Lung (tissue), 12 donors: ENCODE results near the gene SLC36A4. TPM values are rescaled to one million over a fixed set of nuclear protein-coding genes. Genes with fewer than 3 reads are reported as not detected.

Experiments
- ATAC-seq: fragments of 200-7000 bp; cut with Tn5 transposase; one replicate; pipeline ENCODE4 v1.9.1; 2020; ENCODE audit warnings: moderate number of reproducible peaks; ENCODE audit not compliant: insufficient read depth, low FRiP score
- DNase-seq, 3 donors: peaks; one replicate each; pipeline ENCODE4 v3.0.0-alpha.2; 2013 to 2017
- H3K27ac ChIP-seq, 2 donors: one replicate each; pipeline ENCODE4 v1.5.1; 2013; ENCODE audit warnings: mild to moderate bottlenecking in 2 of 2, moderate library complexity in 2 of 2, control low read depth in 1 of 2, inconsistent platforms in 1 of 2, low read depth in 1 of 2, low read length in 1 of 2
- H3K27me3 ChIP-seq, 3 donors: one replicate each; pipeline ENCODE4 v1.5.1; 2013; ENCODE audit warnings: low read length in 2 of 3; ENCODE audit not compliant: control insufficient read depth in 3 of 3, insufficient read depth in 3 of 3
- H3K36me3 ChIP-seq, 4 donors: one replicate each; pipeline ENCODE4 v1.5.1; 2013; ENCODE audit warnings: low read length in 4 of 4, mild to moderate bottlenecking in 1 of 4, moderate library complexity in 1 of 4; ENCODE audit not compliant: control insufficient read depth in 4 of 4, insufficient read depth in 4 of 4
- H3K4me1 ChIP-seq, 5 donors: one replicate each; pipeline ENCODE4 v1.5.1; 2013; ENCODE audit warnings: low read length in 5 of 5, mild to moderate bottlenecking in 2 of 5, moderate library complexity in 1 of 5; ENCODE audit not compliant: control insufficient read depth in 5 of 5, insufficient read depth in 5 of 5
- H3K4me3 ChIP-seq: one replicate; pipeline ENCODE4 v1.5.1; 2013; ENCODE audit warnings: mild to moderate bottlenecking, control low read depth, moderate library complexity
- H3K9ac ChIP-seq, 2 donors: one replicate each; pipeline ENCODE4 v1.5.1; 2013; ENCODE audit warnings: low read length in 2 of 2, control low read depth in 1 of 2; ENCODE audit not compliant: insufficient read depth in 1 of 2
- H3K9me3 ChIP-seq, 4 donors: one replicate each; pipeline ENCODE4 v1.5.1; 2013; ENCODE audit warnings: low read length in 3 of 4, mild to moderate bottlenecking in 1 of 4, moderate library complexity in 1 of 4; ENCODE audit not compliant: control insufficient read depth in 4 of 4, insufficient read depth in 3 of 4
- WGBS, 2 donors: extraction: QIAGEN DNeasy Blood & Tissue Kit; methylation state at CpG; one replicate each; pipeline ENCODE4 v1.1.7; 2013; 5-methylcytosine and 5-hydroxymethylcytosine counted together
- polyA plus RNA-seq, 2 donors: library from polyadenylated mRNA; stranded (reverse); fragments of 200-250 nt; gene quantifications; one replicate each; pipeline ENCODE4 v1.2.1, GENCODE V29; 2013
- total RNA-seq, 2 donors: library from RNA; depleted of rRNA in 1 of 2; stranded (reverse); fragments of >200 nt in 1 of 2; gene quantifications; one replicate each; pipeline ENCODE4 v1.2.1, GENCODE V29; 2014 to 2021
- TF ChIP-seq, protein P1 (sequence below): IDR thresholded peaks from 2 replicates; pipeline ENCODE4 v1.5.1; 2012; ENCODE audit warnings: mild to moderate bottlenecking; ENCODE audit errors: control extremely low read depth, extremely low read depth
- donor health status: control.
- donor health status: control.
- donor health status: Bipolar disorder and iron deficiency.
- donor health status: healthy.
- donor health status: DM: yes; HTN: yes; CAD: no.

The SLC36A4 gene
- total and polyA plus RNA-seq, 4 donors, result 4.7 to 22.1 (median 17.0) TPM

GRCh38 chr11:93238956-93239355 lies 41.2 kb upstream of the SLC36A4 start:
- ATAC-seq, result no peak

DNA sequence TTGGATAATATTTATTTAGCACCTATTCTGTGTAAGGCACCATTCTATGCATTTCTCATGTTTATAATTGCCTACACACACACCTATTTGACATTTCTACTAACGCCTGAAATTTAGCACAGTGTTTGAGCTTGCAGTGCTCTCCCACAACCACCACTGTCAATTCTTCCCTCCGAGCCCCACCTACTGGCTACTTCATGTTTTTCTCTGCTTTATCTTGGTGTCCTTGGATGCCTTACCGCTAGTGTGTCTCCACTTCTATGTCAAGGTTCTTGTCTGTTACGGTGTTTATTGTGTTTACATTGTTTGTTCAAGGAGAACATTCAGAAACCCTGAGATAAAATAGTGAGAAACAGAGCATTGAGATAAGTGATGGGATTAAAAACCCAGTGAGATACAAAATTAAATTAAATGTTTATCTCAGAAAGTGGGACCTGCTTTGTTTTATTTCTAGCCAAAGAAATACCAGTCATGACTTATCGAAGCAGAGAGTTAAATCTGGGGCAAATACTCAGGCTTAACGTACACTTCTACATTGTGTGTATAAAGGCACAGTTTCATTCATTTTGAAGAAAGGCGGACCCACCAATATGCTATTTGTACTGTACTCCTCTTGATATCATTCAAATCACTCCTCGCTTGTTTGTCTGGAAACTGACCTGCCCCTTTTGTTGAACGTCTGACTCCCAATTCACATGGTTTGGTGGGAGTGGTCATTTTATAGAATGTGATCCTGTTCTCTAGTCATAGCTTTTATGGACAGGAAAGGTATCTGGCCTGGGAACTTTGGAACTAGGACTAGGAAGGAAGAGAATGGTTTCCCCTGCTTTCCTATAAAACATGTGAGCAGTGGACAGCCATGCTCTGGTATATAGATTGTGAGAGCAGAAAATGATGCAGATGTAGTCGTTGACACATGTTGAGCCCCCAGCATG lies 39.2 kb upstream of the SLC36A4 start:
- WGBS, 2 donors, result 43 to 51% methylated on average over 10 of the region's 10 CpGs
- H3K9ac ChIP-seq, result no peak overlapping the region
- peaks cover 0 to 2% (median 0%) of the 10 kb centered on the region in 3 donors for H3K27me3 ChIP-seq
- H3K4me1 ChIP-seq, result no peaks in the 10 kb centered on the region
- H3K9me3 ChIP-seq, result no peaks in the 10 kb centered on the region
- no peak overlapping the region for H3K4me3 ChIP-seq
- H3K36me3 ChIP-seq, result no peaks in the 10 kb centered on the region
- H3K27ac ChIP-seq, result no peak overlapping the region
- ATAC-seq (no peak), DNase-seq (peak; percentile 40 to 64 (median 50))
- TF ChIP-seq, protein P1, sequence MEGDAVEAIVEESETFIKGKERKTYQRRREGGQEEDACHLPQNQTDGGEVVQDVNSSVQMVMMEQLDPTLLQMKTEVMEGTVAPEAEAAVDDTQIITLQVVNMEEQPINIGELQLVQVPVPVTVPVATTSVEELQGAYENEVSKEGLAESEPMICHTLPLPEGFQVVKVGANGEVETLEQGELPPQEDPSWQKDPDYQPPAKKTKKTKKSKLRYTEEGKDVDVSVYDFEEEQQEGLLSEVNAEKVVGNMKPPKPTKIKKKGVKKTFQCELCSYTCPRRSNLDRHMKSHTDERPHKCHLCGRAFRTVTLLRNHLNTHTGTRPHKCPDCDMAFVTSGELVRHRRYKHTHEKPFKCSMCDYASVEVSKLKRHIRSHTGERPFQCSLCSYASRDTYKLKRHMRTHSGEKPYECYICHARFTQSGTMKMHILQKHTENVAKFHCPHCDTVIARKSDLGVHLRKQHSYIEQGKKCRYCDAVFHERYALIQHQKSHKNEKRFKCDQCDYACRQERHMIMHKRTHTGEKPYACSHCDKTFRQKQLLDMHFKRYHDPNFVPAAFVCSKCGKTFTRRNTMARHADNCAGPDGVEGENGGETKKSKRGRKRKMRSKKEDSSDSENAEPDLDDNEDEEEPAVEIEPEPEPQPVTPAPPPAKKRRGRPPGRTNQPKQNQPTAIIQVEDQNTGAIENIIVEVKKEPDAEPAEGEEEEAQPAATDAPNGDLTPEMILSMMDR, result no peak

More at GRCh38 chr11:93238956-93239355, 41.2 kb upstream of the SLC36A4 start:
- no peak overlapping the region for H3K9ac ChIP-seq
- H3K36me3 ChIP-seq, result no peaks in the 10 kb centered on the region
- H3K27me3 ChIP-seq, result peaks cover 0 to 2% (median 0%) of the 10 kb centered on the region in 3 donors
- no peak overlapping the region for H3K27ac ChIP-seq
- no peak for DNase-seq
- H3K4me3 ChIP-seq, result no peak overlapping the region
- TF ChIP-seq, protein P1, result no peak
- H3K9me3 ChIP-seq, result no peaks in the 10 kb centered on the region
- no peaks in the 10 kb centered on the region for H3K4me1 ChIP-seq
- WGBS, 2 donors, result 88 to 93% methylated on average over 2 of the region's 2 CpGs

DNA sequence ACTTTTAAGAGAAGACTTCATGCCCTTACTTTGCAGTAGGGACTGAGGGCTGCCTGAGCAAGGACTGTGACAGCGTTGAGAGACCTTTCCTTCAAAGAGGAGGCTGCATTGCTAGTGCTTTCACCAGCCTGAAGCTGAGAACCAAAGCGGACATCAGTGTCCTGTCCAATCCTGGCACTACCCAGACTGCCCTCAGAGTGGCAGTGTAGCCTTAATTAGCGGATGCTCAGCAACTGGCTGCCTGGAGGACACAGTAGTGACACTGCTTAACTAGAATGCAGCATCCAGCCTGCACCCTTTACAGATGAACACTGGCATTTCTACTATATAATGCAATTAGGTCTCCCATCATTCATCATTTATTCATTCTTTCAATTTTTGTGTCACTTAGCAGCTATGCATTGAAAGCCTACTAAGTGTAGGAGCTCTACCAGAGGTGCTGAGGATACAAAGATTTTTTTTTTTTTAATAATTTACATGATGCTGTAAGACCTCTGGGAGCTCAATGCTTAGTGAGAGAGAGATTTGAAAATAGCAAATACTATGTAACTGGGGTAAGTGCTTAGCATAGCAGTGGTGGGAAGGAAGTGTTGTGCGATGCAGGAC lies 36.9 kb upstream of the SLC36A4 start:
- 24 to 25% methylated on average over 4 of the region's 4 CpGs for WGBS, 2 donors
- Histone ChIP-seq H3K27me3 (peaks cover 0 to 2% (median 0%) of the 10 kb centered on the region in 3 donors), H3K36me3 (no peaks in the 10 kb centered on the region), H3K9me3 (no peaks in the 10 kb centered on the region), H3K4me3 (no peak overlapping the region), H3K4me1 (no peaks in the 10 kb centered on the region), H3K9ac (no peak overlapping the region), H3K27ac (no peak overlapping the region)
- TF ChIP-seq, protein P1, result peak; percentile 95
- DNase-seq (peak; percentile 86 to 90 (median 87)), ATAC-seq (peak; percentile 95)
